HCT116 (cell line): ENCODE measurements around the gene RNF11. TPM values are rescaled to one million over a fixed set of nuclear protein-coding genes. Genes with fewer than 3 reads are reported as not detected.

ENCODE experiments used
- ATAC-seq: fragments of 200-7000 bp; cut with Tn5 transposase; 2 replicates; pipeline ENCODE4 v1.9.1; 2020; ENCODE audit warnings: mild to moderate bottlenecking, moderate library complexity
- BruUV-seq: library from RNA; stranded (reverse); fragments of 400-500 nt; replicated peaks from 2 replicates; lab custom pipeline; 2021; lab: Mats Ljungman, UMichigan
- CTCF ChIA-PET: fragments of 300-600 bp; sonication (Branson Sonifier 250); formaldehyde crosslinking; loops from one replicate; lab custom pipeline; 2021; ENCODE audit warnings: antibody characterized with exemption; lab: Charles Lee
- POLR2A ChIA-PET: fragments of 300-600, 350-600 bp; sonication (Branson Sonifier 250); formaldehyde crosslinking; loops from one replicate; lab custom pipeline; 2021; ENCODE audit warnings: antibody characterized with exemption; lab: Charles Lee
- RAD21 ChIA-PET, 2 experiments: fragments of 300-600 bp; sonication (Branson Sonifier 250); formaldehyde crosslinking; loops; one replicate each; lab custom pipeline; 2023; ENCODE audit warnings: low total read pairs in 2 of 2; ENCODE audit not compliant: uncharacterized antibody in 2 of 2, unreplicated experiment in 2 of 2, low non-redundant PET in 1 of 2; lab: Charles Lee
- DNase-seq: peaks from one replicate; pipeline ENCODE4 v3.0.0-alpha.2; 2010; ENCODE audit warnings: low read depth, low spot score
- H2AFZ ChIP-seq: fragments of 200-600 bp; shearing (Covaris generic), sonication (generic); 2 replicates; pipeline ENCODE4 v1.6.1; 2017; ENCODE audit warnings: low read depth, mixed run types, mixed read lengths, antibody characterized with exemption, low read length; ENCODE audit not compliant: poor library complexity, severe bottlenecking
- H3K27ac ChIP-seq: 2 replicates; pipeline ENCODE4 v1.5.1; 2012; ENCODE audit warnings: low read depth, low read length
- H3K27me3 ChIP-seq: fragments of 200-600 bp; sonication (generic); 2 replicates; pipeline ENCODE4 v1.6.1; 2016; ENCODE audit warnings: mixed run types, low read length, mixed read lengths; ENCODE audit not compliant: insufficient read depth
- H3K36me3 ChIP-seq, 2 experiments: fragments of 200-500 bp in 1 of 2; fragments of 200-600 bp in 1 of 2; sonication (Bioruptor generic) in 1 of 2; sonication (generic) in 1 of 2; 2 replicates each; pipeline versions ENCODE4 v1.5.1 to v1.6.1; 2014 to 2016; ENCODE audit warnings: low read length in 2 of 2, inconsistent platforms in 1 of 2, mixed read lengths in 1 of 2, mixed run types in 1 of 2; ENCODE audit not compliant: insufficient read depth in 2 of 2, control insufficient read depth in 1 of 2
- H3K4me1 ChIP-seq, 2 experiments: fragments of 200-600 bp in 1 of 2; sonication (generic) in 1 of 2; 2 replicates each; pipeline versions ENCODE4 v1.5.1 to v1.6.1; 2012 to 2017; ENCODE audit warnings: low read length in 2 of 2, inconsistent platforms in 1 of 2, mild to moderate bottlenecking in 1 of 2, mixed read lengths in 1 of 2, mixed run types in 1 of 2, moderate library complexity in 1 of 2; ENCODE audit not compliant: insufficient read depth in 2 of 2, control insufficient read depth in 1 of 2
- H3K4me2 ChIP-seq: fragments of 200-600 bp; sonication (generic); 2 replicates; pipeline ENCODE4 v1.6.1; 2017; ENCODE audit warnings: mixed run types, low read length, mixed read lengths
- H3K4me3 ChIP-seq, 2 experiments: fragments of 200-600 bp in 1 of 2; sonication (generic) in 1 of 2; replicated peaks in 1 of 2; 2 replicates each; pipeline ENCODE4 v1.5.1; 2011 to 2016; ENCODE audit warnings: low read length in 2 of 2, control low read depth in 1 of 2, low read depth in 1 of 2, mild to moderate bottlenecking in 1 of 2, mixed read lengths in 1 of 2, mixed run types in 1 of 2
- H3K79me2 ChIP-seq: fragments of 200-600 bp; sonication (generic); 2 replicates; pipeline ENCODE4 v1.6.1; 2017; ENCODE audit warnings: mild to moderate bottlenecking, mixed run types, low read length, moderate library complexity, mixed read lengths; ENCODE audit not compliant: insufficient read depth
- H3K9ac ChIP-seq: fragments of 200-600 bp; sonication (generic); 2 replicates; pipeline ENCODE4 v1.6.1; 2016; ENCODE audit warnings: low read length, mixed read lengths
- H3K9me2 ChIP-seq: fragments of 200-600 bp; sonication (generic), shearing (Covaris generic); 2 replicates; pipeline ENCODE4 v1.6.1; 2017; ENCODE audit warnings: mixed run types, mild to moderate bottlenecking, moderate library complexity; ENCODE audit not compliant: insufficient read depth
- H3K9me3 ChIP-seq, 2 experiments: fragments of 200-500 bp in 1 of 2; fragments of 200-600 bp in 1 of 2; sonication (Bioruptor generic) in 1 of 2; sonication (generic) in 1 of 2; 2 replicates each; pipeline ENCODE4 v1.6.1; 2014 to 2017; ENCODE audit warnings: low read length in 2 of 2, mixed read lengths in 2 of 2, inconsistent platforms in 1 of 2, low read depth in 1 of 2, mild to moderate bottlenecking in 1 of 2, mixed run types in 1 of 2, moderate library complexity in 1 of 2; ENCODE audit not compliant: control insufficient read depth in 1 of 2, insufficient read depth in 1 of 2
- H4K20me1 ChIP-seq: fragments of 200-600 bp; sonication (generic), shearing (Covaris generic); 2 replicates; pipeline ENCODE4 v1.6.1; 2017; ENCODE audit warnings: mixed run types, mild to moderate bottlenecking, moderate library complexity; ENCODE audit not compliant: insufficient read depth
- CBX3 ChIP-seq: IDR thresholded peaks from 2 replicates; pipeline ENCODE4 v1.6.1; 2012; ENCODE audit warnings: low read depth
- CEBPB ChIP-seq: IDR thresholded peaks from 2 replicates; pipeline ENCODE4 v1.6.1; 2012; ENCODE audit warnings: low read depth
- CTCF ChIP-seq, 3 experiments: fragments of 200-600 bp in 1 of 3; sonication (generic) in 1 of 3; IDR thresholded peaks in 2 of 3; conservative IDR thresholded peaks in 1 of 3; 2 replicates each; pipeline ENCODE4 v1.5.1; 2012 to 2017; ENCODE audit warnings: low read depth in 2 of 3, low read length in 2 of 3, antibody characterized with exemption in 1 of 3, borderline replicate concordance in 1 of 3, control low read depth in 1 of 3, mild to moderate bottlenecking in 1 of 3, mixed read lengths in 1 of 3, mixed run types in 1 of 3, moderate library complexity in 1 of 3; ENCODE audit not compliant: insufficient read depth in 1 of 3
- EGR1 ChIP-seq: IDR thresholded peaks from 2 replicates; pipeline ENCODE4 v1.6.1; 2012; ENCODE audit warnings: low read depth
- ELF1 ChIP-seq: IDR thresholded peaks from 2 replicates; pipeline ENCODE4 v1.6.1; 2012; ENCODE audit warnings: low read depth, borderline replicate concordance
- EZH2 ChIP-seq: fragments of 200-600 bp; sonication (generic); IDR thresholded peaks from 2 replicates; pipeline ENCODE4 v1.6.1; 2017; ENCODE audit warnings: antibody characterized with exemption, mixed run types
- EZH2phosphoT487 ChIP-seq: fragments of 200-600 bp; IDR thresholded peaks from 2 replicates; pipeline ENCODE4 v1.6.1; 2018; ENCODE audit warnings: antibody characterized with exemption, borderline replicate concordance
- FOSL1 ChIP-seq: IDR thresholded peaks from 2 replicates; pipeline ENCODE4 v1.6.1; 2012; ENCODE audit warnings: low read depth
- JUND ChIP-seq: IDR thresholded peaks from 2 replicates; pipeline ENCODE4 v1.6.1; 2012
- MAX ChIP-seq: IDR thresholded peaks from 2 replicates; pipeline ENCODE4 v1.6.1; 2012
- POLR2A ChIP-seq: IDR thresholded peaks from 2 replicates; pipeline ENCODE4 v1.7.0; 2011; ENCODE audit warnings: borderline replicate concordance; ENCODE audit not compliant: insufficient read depth, insufficient read length; ENCODE audit errors: extremely low read depth
- POLR2AphosphoS5 ChIP-seq: IDR thresholded peaks from 2 replicates; pipeline ENCODE4 v1.6.1; 2011; ENCODE audit warnings: mild to moderate bottlenecking, low read depth, low read length, moderate library complexity
- SIN3A ChIP-seq: IDR thresholded peaks from 2 replicates; pipeline ENCODE4 v1.6.1; 2012; ENCODE audit warnings: low read depth
- SP1 ChIP-seq: IDR thresholded peaks from 2 replicates; pipeline ENCODE4 v1.6.1; 2012; ENCODE audit warnings: low read depth
- SRF ChIP-seq: IDR thresholded peaks from 2 replicates; pipeline ENCODE4 v1.6.1; 2012; ENCODE audit warnings: low read depth
- TCF7L2 ChIP-seq: IDR thresholded peaks from 2 replicates; pipeline ENCODE4 v1.7.0; 2011; ENCODE audit warnings: borderline replicate concordance, inconsistent platforms; ENCODE audit not compliant: insufficient read depth, insufficient read length; ENCODE audit errors: extremely low read depth
- ZNF274 ChIP-seq: fragments of 200-500 bp; sonication (Bioruptor generic); IDR thresholded peaks from 2 replicates; pipeline ENCODE4 v1.6.1; 2014; ENCODE audit warnings: mild to moderate bottlenecking, low read depth, low read length, inconsistent platforms
- intact Hi-C: fragments of 100-400 bp; cut with micrococcal nuclease; formaldehyde crosslinking; loops from 2 replicates; pipeline ENCODE4 v1.10.0; 2022
- total RNA-seq: library from RNA; stranded (reverse); gene quantifications from one replicate; pipeline ENCODE4 v1.2.1, GENCODE V29; 2021; ENCODE audit not compliant: unreplicated experiment

Gene RNF11
- total RNA-seq, 1 experiment from 2014 or later: 60.9 TPM

GRCh38 chr1:51241119-51241518 is 5.0 kb downstream of the RNF11 start:
- no peaks in the 10 kb centered on the region for H3K9me2 ChIP-seq
- ATAC-seq (no peak), DNase-seq (no peak)
- H4K20me1 ChIP-seq: peaks cover 15% of the 10 kb centered on the region
- no peaks in the 10 kb centered on the region for H3K9me3 ChIP-seq
- no peak overlapping the region for H3K9ac ChIP-seq
- intact Hi-C loops: no loop called here
- no peaks in the 10 kb centered on the region for H3K36me3 ChIP-seq
- H3K79me2 ChIP-seq: peaks cover 96% of the 10 kb centered on the region
- no peak overlapping the region for H3K4me2 ChIP-seq
- CTCF ChIA-PET: no interaction called here
- H3K27ac ChIP-seq: no peak overlapping the region
- POLR2A ChIA-PET: interaction anchor here (0.6 kb wide), 1 partner anchor 17 kb away, joined by 5 read pairs; no protein-coding TSS in a partner anchor
- peaks cover 3 to 9% of the 10 kb centered on the region in 2 experiments; a peak in 3 of 4 replicates for H3K4me1 ChIP-seq
- H2AFZ ChIP-seq: no peak overlapping the region
- H3K27me3 ChIP-seq: no peaks in the 10 kb centered on the region
- BruUV-seq: no TSS peak
- RAD21 ChIA-PET: no interaction called here
- no peak overlapping the region for H3K4me3 ChIP-seq
- no peak for TF ChIP-seq JUND
- no peak for TF ChIP-seq TCF7L2
- TF ChIP-seq FOSL1: no peak
- no peak for TF ChIP-seq POLR2A
- no peak for TF ChIP-seq POLR2AphosphoS5
- TF ChIP-seq SIN3A: no peak
- no peak for TF ChIP-seq ELF1
- no peak for TF ChIP-seq EZH2phosphoT487
- TF ChIP-seq CBX3: no peak
- TF ChIP-seq SRF: no peak
- TF ChIP-seq EZH2: no peak
- TF ChIP-seq MAX: no peak
- TF ChIP-seq CEBPB: no peak

- H3K27me3 ChIP-seq: no peaks in the 10 kb centered on the region
- no peaks in the 10 kb centered on the region for H3K36me3 ChIP-seq
- no peak overlapping the region for H3K4me2 ChIP-seq
- H3K9me2 ChIP-seq: no peaks in the 10 kb centered on the region
- peaks cover 8 to 13% of the 10 kb centered on the region in 2 experiments; a peak in 3 of 4 replicates for H3K4me1 ChIP-seq
- no TSS peak for BruUV-seq
- no peak overlapping the region for H3K27ac ChIP-seq
- RAD21 ChIA-PET: no interaction called here
- H3K9me3 ChIP-seq: no peaks in the 10 kb centered on the region
- no peak for ATAC-seq
- intact Hi-C loops: no loop called here
- no peak overlapping the region for H2AFZ ChIP-seq
- CTCF ChIA-PET: no interaction called here
- no peak overlapping the region for H3K4me3 ChIP-seq
- H4K20me1 ChIP-seq: peaks cover 16% of the 10 kb centered on the region
- no peak overlapping the region for H3K9ac ChIP-seq
- no peak for DNase-seq
- POLR2A ChIA-PET: no interaction called here
- peaks cover 98% of the 10 kb centered on the region for H3K79me2 ChIP-seq
- TF ChIP-seq EZH2 (no peak), SIN3A (no peak), FOSL1 (no peak), ELF1 (no peak), CTCF (IDR thresholded peaks at IDR 0.05 in 2 of 3, conservative IDR thresholded peaks at IDR 0.05 in 1 of 3; ENCODE audit: borderline replicate concordance in 1 of 3, insufficient read depth in 1 of 3, low read depth in 2 of 3, low read length in 2 of 3) (no peak), SP1 (no peak), CBX3 (no peak), POLR2AphosphoS5 (no peak), ZNF274 (no peak), POLR2A (no peak), MAX (no peak), EGR1 (no peak)
These were observed 6.5 kb downstream of the RNF11 start for GRCh38 chr1:51242546-51242945.
